ENCODE measurements around the gene FGF6. TPM values are rescaled to one million over a fixed set of nuclear protein-coding genes. Genes with fewer than 3 reads are reported as not detected.

The FGF6 gene
- polyA plus RNA-seq, 1 donor (not counting 4 experiments of a cell fraction or from before 2014, with no cell fraction given) = not detected

DNA sequence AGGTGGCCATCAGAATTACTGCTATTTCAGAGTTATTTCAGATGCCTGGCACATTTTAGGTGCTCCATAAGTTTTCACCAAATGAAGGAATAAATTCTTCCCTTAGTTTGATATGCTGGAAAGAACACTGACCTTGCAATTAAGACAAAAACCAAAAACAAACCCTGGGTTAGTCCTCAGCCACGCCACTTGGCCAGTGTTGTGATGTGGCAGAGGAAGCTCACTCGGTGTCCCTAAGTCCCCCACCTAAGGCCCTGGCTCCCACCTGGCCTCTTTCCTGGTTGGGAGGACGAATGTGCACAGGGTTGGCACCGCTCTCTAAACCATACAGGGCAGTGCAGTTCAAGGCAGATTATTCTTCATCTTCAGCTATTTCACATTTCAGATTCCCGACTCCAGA lies 52.4 kb downstream of the FGF6 start:
- dilution Hi-C loops (cut with MboI; ENCODE audit: extremely low pct_ligation_motif_present, low sequenced_read_pairs) = no loop called here
- Histone ChIP-seq H3K79me2 (ENCODE audit: control insufficient read depth, insufficient read depth, low read length) (no peaks in the 10 kb centered on the region), H3K27me3 (ENCODE audit: control insufficient read depth, extremely low read depth, insufficient read depth, low read length) (no peaks in the 10 kb centered on the region), H4K20me1 (ENCODE audit: control insufficient read depth, extremely low read depth, insufficient read depth, low read length) (no peaks in the 10 kb centered on the region), H3K36me3 (ENCODE audit: control insufficient read depth in 2 of 2, extremely low read depth in 1 of 2, insufficient read depth in 2 of 2, low read length in 2 of 2) (no peaks in the 10 kb centered on the region), H3K4me1 (ENCODE audit: control insufficient read depth, extremely low read depth, insufficient read depth, low read length) (no peaks in the 10 kb centered on the region), H3K27ac (ENCODE audit: control insufficient read depth, insufficient read depth, low read length) (no peak overlapping the region), H3K9me3 (ENCODE audit: control insufficient read depth, low read depth, low read length) (no peaks in the 10 kb centered on the region), H3K4me2 (ENCODE audit: control insufficient read depth, extremely low read depth, insufficient read depth, low read depth, low read length) (no peak overlapping the region), H3K9ac (ENCODE audit: control insufficient read depth, extremely low read depth, insufficient read depth, low read length) (no peak overlapping the region), H2AFZ (ENCODE audit: control insufficient read depth, low read length) (no peak overlapping the region), H3K4me3 (ENCODE audit: control insufficient read depth in 2 of 3, extremely low read depth in 1 of 3, insufficient read depth in 2 of 3, low read depth in 1 of 3, low read length in 3 of 3) (no peak overlapping the region), H3K9me1 (ENCODE audit: control insufficient read depth, extremely low read depth, insufficient read depth, low read length) (no peaks in the 10 kb centered on the region)
- FAIRE-seq = no peak
- TF ChIP-seq EZH2 (IDR thresholded peaks at IDR 0.05; ENCODE audit: low read length) = no peak
- TF ChIP-seq, protein P1, sequence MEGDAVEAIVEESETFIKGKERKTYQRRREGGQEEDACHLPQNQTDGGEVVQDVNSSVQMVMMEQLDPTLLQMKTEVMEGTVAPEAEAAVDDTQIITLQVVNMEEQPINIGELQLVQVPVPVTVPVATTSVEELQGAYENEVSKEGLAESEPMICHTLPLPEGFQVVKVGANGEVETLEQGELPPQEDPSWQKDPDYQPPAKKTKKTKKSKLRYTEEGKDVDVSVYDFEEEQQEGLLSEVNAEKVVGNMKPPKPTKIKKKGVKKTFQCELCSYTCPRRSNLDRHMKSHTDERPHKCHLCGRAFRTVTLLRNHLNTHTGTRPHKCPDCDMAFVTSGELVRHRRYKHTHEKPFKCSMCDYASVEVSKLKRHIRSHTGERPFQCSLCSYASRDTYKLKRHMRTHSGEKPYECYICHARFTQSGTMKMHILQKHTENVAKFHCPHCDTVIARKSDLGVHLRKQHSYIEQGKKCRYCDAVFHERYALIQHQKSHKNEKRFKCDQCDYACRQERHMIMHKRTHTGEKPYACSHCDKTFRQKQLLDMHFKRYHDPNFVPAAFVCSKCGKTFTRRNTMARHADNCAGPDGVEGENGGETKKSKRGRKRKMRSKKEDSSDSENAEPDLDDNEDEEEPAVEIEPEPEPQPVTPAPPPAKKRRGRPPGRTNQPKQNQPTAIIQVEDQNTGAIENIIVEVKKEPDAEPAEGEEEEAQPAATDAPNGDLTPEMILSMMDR (optimal IDR thresholded peaks at IDR 0.05 in 1 of 3, IDR thresholded peaks at IDR 0.05 in 1 of 3, conservative IDR thresholded peaks at IDR 0.05 in 1 of 3; ENCODE audit: extremely low read depth in 1 of 3, insufficient read depth in 2 of 3, low read length in 3 of 3) = no peak
- no peak for DNase-seq (ENCODE audit: low read depth, low spot score)

DNA sequence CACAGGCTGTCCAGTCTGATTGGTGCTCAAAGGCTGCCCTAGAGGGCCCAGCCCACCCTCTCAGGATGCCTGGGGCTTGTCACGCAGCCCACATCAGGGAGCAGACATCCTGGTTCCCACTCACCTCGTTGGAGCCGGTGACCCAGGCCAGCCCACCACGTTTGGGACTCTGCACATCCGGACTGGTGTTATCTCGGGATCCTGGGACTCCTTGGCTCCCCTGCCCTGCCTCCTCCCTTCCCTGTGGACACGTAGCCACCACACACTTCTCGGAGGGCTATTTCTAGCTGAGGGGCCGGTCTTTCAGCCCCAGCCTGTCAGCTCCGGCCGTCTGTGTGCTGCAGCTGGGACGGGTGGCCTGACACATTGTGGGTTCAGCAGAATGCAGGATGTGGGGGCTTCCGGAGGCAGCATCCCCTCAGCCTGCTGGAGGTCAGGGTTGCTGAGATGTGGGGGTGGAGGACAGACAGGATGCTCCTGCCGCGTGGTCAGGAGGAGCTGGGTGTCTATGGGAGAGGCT lies 53.3 kb downstream of the FGF6 start:
- Histone ChIP-seq H3K79me2 (ENCODE audit: control insufficient read depth, insufficient read depth, low read length) (no peaks in the 10 kb centered on the region), H3K4me1 (ENCODE audit: control insufficient read depth, extremely low read depth, insufficient read depth, low read length) (no peaks in the 10 kb centered on the region), H3K27me3 (ENCODE audit: control insufficient read depth, extremely low read depth, insufficient read depth, low read length) (no peaks in the 10 kb centered on the region), H3K4me2 (ENCODE audit: control insufficient read depth, extremely low read depth, insufficient read depth, low read depth, low read length) (no peak overlapping the region), H3K9me1 (ENCODE audit: control insufficient read depth, extremely low read depth, insufficient read depth, low read length) (no peaks in the 10 kb centered on the region), H3K4me3 (ENCODE audit: control insufficient read depth in 2 of 3, extremely low read depth in 1 of 3, insufficient read depth in 2 of 3, low read depth in 1 of 3, low read length in 3 of 3) (no peak overlapping the region), H4K20me1 (ENCODE audit: control insufficient read depth, extremely low read depth, insufficient read depth, low read length) (no peaks in the 10 kb centered on the region), H3K36me3 (ENCODE audit: control insufficient read depth in 2 of 2, extremely low read depth in 1 of 2, insufficient read depth in 2 of 2, low read length in 2 of 2) (no peaks in the 10 kb centered on the region), H3K9ac (ENCODE audit: control insufficient read depth, extremely low read depth, insufficient read depth, low read length) (no peak overlapping the region), H2AFZ (ENCODE audit: control insufficient read depth, low read length) (no peak overlapping the region), H3K9me3 (ENCODE audit: control insufficient read depth, low read depth, low read length) (no peaks in the 10 kb centered on the region), H3K27ac (ENCODE audit: control insufficient read depth, insufficient read depth, low read length) (no peak overlapping the region)
- dilution Hi-C loops (cut with MboI; ENCODE audit: extremely low pct_ligation_motif_present, low sequenced_read_pairs) = no loop called here
- DNase-seq (ENCODE audit: low read depth, low spot score) (no peak), FAIRE-seq (no peak)
- TF ChIP-seq EZH2 (IDR thresholded peaks at IDR 0.05; ENCODE audit: low read length) = no peak
- TF ChIP-seq, protein P1 (optimal IDR thresholded peaks at IDR 0.05 in 1 of 3, IDR thresholded peaks at IDR 0.05 in 1 of 3, conservative IDR thresholded peaks at IDR 0.05 in 1 of 3; ENCODE audit: extremely low read depth in 1 of 3, insufficient read depth in 2 of 3, low read length in 3 of 3) = no peak
